WTC11 (cell line): ENCODE measurements around the gene CD2. TPM values are rescaled to one million over a fixed set of nuclear protein-coding genes. Genes with fewer than 3 reads are reported as not detected.

Source experiments
- ATAC-seq: fragments of 200-7000 bp; cut with Tn5 transposase; 2 replicates; pipeline ENCODE4 v1.10.0; 2021; ENCODE audit warnings: mild to moderate bottlenecking, moderate library complexity
- CTCF ChIA-PET: fragments of 300-600 bp; sonication (Branson Sonifier 250); formaldehyde crosslinking; loops from one replicate; lab custom pipeline; 2021; ENCODE audit warnings: antibody characterized with exemption; lab: Charles Lee
- POLR2A ChIA-PET: fragments of 350-600 bp; sonication (Branson Sonifier 250); formaldehyde crosslinking; loops from one replicate; lab custom pipeline; 2021; ENCODE audit warnings: antibody characterized with exemption; lab: Charles Lee
- DNase-seq: peaks from one replicate; pipeline ENCODE4 v3.0.0; 2021; ENCODE audit warnings: low spot score
- H3K27ac Mint-ChIP-seq: 2 replicates; pipeline ENCODE4 v1.8.0; 2021; ENCODE audit warnings: mixed read lengths
- H3K27me3 Mint-ChIP-seq: 2 replicates; pipeline ENCODE4 v1.8.0; 2021; ENCODE audit warnings: low read depth, mild to moderate bottlenecking, moderate library complexity, mixed read lengths
- H3K36me3 Mint-ChIP-seq: 2 replicates; pipeline ENCODE4 v1.8.0; 2021; ENCODE audit warnings: mixed read lengths
- H3K4me1 Mint-ChIP-seq: 2 replicates; pipeline ENCODE4 v1.8.0; 2022; ENCODE audit warnings: mixed read lengths
- H3K4me3 Mint-ChIP-seq: 2 replicates; pipeline ENCODE4 v1.8.0; 2021; ENCODE audit warnings: mild to moderate bottlenecking, moderate library complexity, mixed read lengths
- H3K9me3 Mint-ChIP-seq: 2 replicates; pipeline ENCODE4 v1.8.0; 2021; ENCODE audit warnings: mixed read lengths
- CBFB ChIP-seq: sonication (generic); formaldehyde crosslinking; IDR thresholded peaks from 2 replicates; pipeline ENCODE4 v1.8.1; 2022; ENCODE audit warnings: mild to moderate bottlenecking, low read depth, missing genetic modification reagents
- ESRRA ChIP-seq: sonication (generic); formaldehyde crosslinking; IDR thresholded peaks from 2 replicates; pipeline ENCODE4 v1.8.1; 2022; ENCODE audit warnings: mild to moderate bottlenecking, missing genetic modification reagents, borderline replicate concordance
- FOXJ3 ChIP-seq: sonication (generic); formaldehyde crosslinking; IDR thresholded peaks from 2 replicates; pipeline ENCODE4 v1.9.0; 2021; ENCODE audit warnings: missing genetic modification reagents, mild to moderate bottlenecking, borderline replicate concordance
- FOXP4 ChIP-seq: sonication (generic); formaldehyde crosslinking; IDR thresholded peaks from 2 replicates; pipeline ENCODE4 v1.8.0; 2022; ENCODE audit warnings: mild to moderate bottlenecking, missing genetic modification reagents
- HMGA2 ChIP-seq: fragments of 250-450 bp; sonication (Bioruptor Pico); IDR thresholded peaks from 2 replicates; pipeline ENCODE4 v1.4.0; 2021; ENCODE audit warnings: mild to moderate bottlenecking, moderate library complexity
- IRF1 ChIP-seq: sonication (generic); formaldehyde crosslinking; IDR thresholded peaks from 2 replicates; pipeline ENCODE4 v1.8.0; 2023; ENCODE audit warnings: missing genetic modification reagents
- MXD4 ChIP-seq: fragments of 250-450 bp; sonication (Bioruptor Pico); IDR thresholded peaks from 2 replicates; pipeline ENCODE4 v1.8.0; 2021; ENCODE audit warnings: mild to moderate bottlenecking, moderate library complexity, borderline replicate concordance
- MYBL2 ChIP-seq: sonication (generic); formaldehyde crosslinking; IDR thresholded peaks from 2 replicates; pipeline ENCODE4 v1.8.1; 2023; ENCODE audit warnings: mild to moderate bottlenecking, moderate library complexity, missing genetic modification reagents
- NR1H2 ChIP-seq: sonication (generic); formaldehyde crosslinking; IDR thresholded peaks from 2 replicates; pipeline ENCODE4 v1.9.0; 2021; ENCODE audit warnings: mild to moderate bottlenecking, moderate library complexity, missing genetic modification reagents
- PRDM15 ChIP-seq: sonication (generic); formaldehyde crosslinking; IDR thresholded peaks from 2 replicates; pipeline ENCODE4 v1.8.0; 2022; ENCODE audit warnings: missing genetic modification reagents
- SMAD3 ChIP-seq: sonication (generic); formaldehyde crosslinking; IDR thresholded peaks from 2 replicates; pipeline ENCODE4 v1.8.0; 2022; ENCODE audit warnings: missing genetic modification reagents, mild to moderate bottlenecking, borderline replicate concordance
- SOX15 ChIP-seq: fragments of 250-450 bp; sonication (Bioruptor Pico); IDR thresholded peaks from 2 replicates; pipeline ENCODE4 v1.9.0; 2021; ENCODE audit warnings: mild to moderate bottlenecking
- TEAD1 ChIP-seq: sonication (generic); formaldehyde crosslinking; IDR thresholded peaks from 2 replicates; pipeline ENCODE4 v1.8.0; 2022; ENCODE audit warnings: mild to moderate bottlenecking, missing genetic modification reagents
- ZNF121 ChIP-seq: sonication (generic); formaldehyde crosslinking; IDR thresholded peaks from 2 replicates; pipeline ENCODE4 v1.8.0; 2023; ENCODE audit warnings: missing genetic modification reagents
- ZNF138 ChIP-seq: sonication (generic); formaldehyde crosslinking; conservative IDR thresholded peaks from 2 replicates; pipeline ENCODE4 v1.8.1; 2022; ENCODE audit warnings: mild to moderate bottlenecking, moderate library complexity, missing genetic modification reagents
- ZNF263 ChIP-seq: sonication (generic); formaldehyde crosslinking; IDR thresholded peaks from 2 replicates; pipeline ENCODE4 v1.8.1; 2022; ENCODE audit warnings: low read depth, mild to moderate bottlenecking, moderate library complexity, missing genetic modification reagents
- ZNF317 ChIP-seq: sonication (generic); formaldehyde crosslinking; IDR thresholded peaks from 2 replicates; pipeline ENCODE4 v1.8.1; 2023; ENCODE audit warnings: low read depth, mild to moderate bottlenecking, moderate library complexity, missing genetic modification reagents, borderline replicate concordance
- ZNF423 ChIP-seq: fragments of 250-450 bp; sonication (Bioruptor Pico); IDR thresholded peaks from 2 replicates; pipeline ENCODE4 v2.1.2; 2022; ENCODE audit warnings: mild to moderate bottlenecking, moderate library complexity
- ZSCAN18 ChIP-seq: fragments of 250-450 bp; sonication (Bioruptor Pico); IDR thresholded peaks from 2 replicates; pipeline ENCODE4 v2.1.2; 2022; ENCODE audit warnings: mild to moderate bottlenecking, moderate library complexity
- total RNA-seq: library from RNA; stranded (reverse); gene quantifications from 3 replicates; pipeline ENCODE4 v1.2.3, GENCODE V29; 2021
- TF ChIP-seq, protein P1 (sequence below): sonication (generic); formaldehyde crosslinking; IDR thresholded peaks from 2 replicates; pipeline ENCODE4 v1.8.1; 2023; ENCODE audit warnings: mild to moderate bottlenecking, missing genetic modification reagents, moderate library complexity
- TF ChIP-seq, protein P2 (sequence below): sonication (generic); formaldehyde crosslinking; IDR thresholded peaks from 2 replicates; pipeline ENCODE4 v1.8.1; 2023; ENCODE audit warnings: mild to moderate bottlenecking, missing genetic modification reagents, moderate library complexity

CD2 gene
- total RNA-seq, 1 experiment from 2014 or later: 0.13 TPM

DNA sequence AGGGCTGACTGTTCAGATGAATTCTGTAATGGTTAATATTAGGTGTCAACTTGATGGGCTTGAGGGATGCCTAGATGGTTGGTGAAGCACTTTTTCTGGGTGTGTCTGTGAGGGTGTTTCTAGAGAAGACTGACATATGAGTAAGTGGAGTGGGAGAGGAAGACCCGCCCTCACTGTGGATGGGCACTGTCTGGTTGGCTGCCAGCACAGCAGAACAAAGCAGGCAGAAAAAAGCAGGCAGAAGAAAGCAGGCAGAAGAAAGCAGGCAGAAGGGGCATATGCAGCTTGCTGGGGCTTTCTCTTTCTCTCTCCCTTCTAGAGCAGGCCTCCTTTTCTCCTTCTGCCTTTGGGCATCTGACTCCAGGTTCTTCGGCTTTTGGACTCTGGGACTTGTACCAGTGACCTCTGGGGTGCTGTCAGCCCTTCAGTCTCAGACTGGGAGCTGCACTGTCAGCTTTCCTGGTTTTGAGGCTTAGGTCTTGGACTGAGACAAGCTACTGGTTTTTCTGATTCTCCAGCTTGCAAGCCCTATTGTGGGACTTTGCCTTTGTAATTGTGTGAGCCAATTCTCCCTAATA lies 42.9 kb upstream of the CD2 start (continued):
- TF ChIP-seq ZNF263 (CRISPR knock-in tag) (no peak), FOXJ3 (CRISPR knock-in tag) (no peak), IRF1 (no peak), MYBL2 (CRISPR knock-in tag) (no peak), SMAD3 (no peak)

DNA sequence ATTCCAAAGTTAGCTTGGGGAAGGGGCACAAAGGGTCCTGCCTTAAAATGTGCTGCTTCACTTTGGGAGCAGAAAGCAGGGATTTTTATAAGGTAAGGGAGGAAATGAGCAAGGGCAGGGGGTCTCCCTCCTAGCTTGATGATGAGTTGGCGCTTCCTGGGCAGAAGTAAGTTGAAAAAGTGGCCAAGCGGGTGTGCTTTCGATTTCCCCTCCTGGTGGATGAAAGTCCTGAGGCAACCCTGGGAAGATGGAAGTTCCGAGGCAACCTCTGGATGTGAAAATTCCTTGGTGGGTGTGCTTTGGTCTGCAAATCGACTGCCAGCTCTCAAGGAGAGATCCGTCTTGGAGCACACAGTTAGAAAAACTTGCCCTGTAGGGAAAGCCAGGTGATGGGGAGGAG lies 41.7 kb upstream of the CD2 start:
- Mint-ChIP-seq H3K4me3 (peak overlapping the region; percentile 44), H3K36me3 (peaks cover 20% of the 10 kb centered on the region), H3K4me1 (peaks cover 60% of the 10 kb centered on the region), H3K27me3 (no peaks in the 10 kb centered on the region; the same call in 1 of the 2 replicates), H3K9me3 (peaks cover 31% of the 10 kb centered on the region), H3K27ac (peak overlapping the region; percentile 96)
- ChIA-PET CTCF (interaction anchor here (0.6 to 1.4 kb wide), 6 partner anchors 13 to 138 kb away, joined by 3 to 6 read pairs (median 4); no protein-coding TSS in a partner anchor), POLR2A (no interaction called here)
- DNase-seq (peak; percentile 20), ATAC-seq (peak; percentile 75)
- TF ChIP-seq, protein P1, sequence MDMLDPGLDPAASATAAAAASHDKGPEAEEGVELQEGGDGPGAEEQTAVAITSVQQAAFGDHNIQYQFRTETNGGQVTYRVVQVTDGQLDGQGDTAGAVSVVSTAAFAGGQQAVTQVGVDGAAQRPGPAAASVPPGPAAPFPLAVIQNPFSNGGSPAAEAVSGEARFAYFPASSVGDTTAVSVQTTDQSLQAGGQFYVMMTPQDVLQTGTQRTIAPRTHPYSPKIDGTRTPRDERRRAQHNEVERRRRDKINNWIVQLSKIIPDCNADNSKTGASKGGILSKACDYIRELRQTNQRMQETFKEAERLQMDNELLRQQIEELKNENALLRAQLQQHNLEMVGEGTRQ (CRISPR knock-in tag): 0 out of 2 replicates have a peak, but pooled peaks have one; percentile 4
- TF ChIP-seq CBFB (CRISPR knock-in tag) (no peak), ZNF423 (CRISPR knock-in tag) (0 out of 2 replicates have a peak, but pooled peaks have one; percentile 32), NR1H2 (CRISPR knock-in tag) (no peak)

DNA sequence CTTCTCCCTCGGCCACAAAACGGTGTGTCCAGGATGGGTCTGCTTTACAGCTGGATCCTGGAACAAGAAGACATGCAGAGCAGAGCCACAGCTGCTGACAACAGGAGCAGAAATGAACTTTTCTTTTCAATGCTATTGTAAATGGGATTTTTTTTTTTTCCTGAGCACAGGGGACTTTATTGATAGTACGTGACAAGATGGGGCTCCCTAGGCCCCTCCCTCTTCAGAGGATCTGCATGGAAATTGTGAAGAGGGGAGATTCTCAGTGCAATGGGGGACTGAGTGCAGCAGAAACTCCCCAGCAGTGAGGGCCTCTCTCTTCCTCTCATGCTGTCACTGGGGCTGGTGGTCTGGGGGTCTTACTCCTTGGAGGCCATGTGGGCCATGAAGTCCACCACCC lies 40.8 kb upstream of the CD2 start:
- Mint-ChIP-seq H3K9me3 (peaks cover 33% of the 10 kb centered on the region), H3K36me3 (peaks cover 24% of the 10 kb centered on the region), H3K4me1 (peaks cover 53% of the 10 kb centered on the region), H3K4me3 (no peak overlapping the region), H3K27ac (peak overlapping the region; percentile 96), H3K27me3 (no peaks in the 10 kb centered on the region; the same call in 1 of the 2 replicates)
- ChIA-PET CTCF (interaction anchor here (0.9 to 1.3 kb wide), 2 partner anchors 41 to 221 kb away, joined by 3 to 4 read pairs; no protein-coding TSS in a partner anchor), POLR2A (no interaction called here)
- ATAC-seq (no peak), DNase-seq (no peak)
- TF ChIP-seq ZNF317 (CRISPR knock-in tag): no peak
- TF ChIP-seq, protein P2, sequence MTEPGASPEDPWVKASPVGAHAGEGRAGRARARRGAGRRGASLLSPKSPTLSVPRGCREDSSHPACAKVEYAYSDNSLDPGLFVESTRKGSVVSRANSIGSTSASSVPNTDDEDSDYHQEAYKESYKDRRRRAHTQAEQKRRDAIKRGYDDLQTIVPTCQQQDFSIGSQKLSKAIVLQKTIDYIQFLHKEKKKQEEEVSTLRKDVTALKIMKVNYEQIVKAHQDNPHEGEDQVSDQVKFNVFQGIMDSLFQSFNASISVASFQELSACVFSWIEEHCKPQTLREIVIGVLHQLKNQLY (CRISPR knock-in tag): no peak
- no peak for TF ChIP-seq ESRRA (CRISPR knock-in tag)
- TF ChIP-seq HMGA2 (CRISPR knock-in tag): no peak
- no peak for TF ChIP-seq ZNF263 (CRISPR knock-in tag)
- TF ChIP-seq, protein P1 (CRISPR knock-in tag): no peak
- no peak for TF ChIP-seq FOXP4 (CRISPR knock-in tag)
- no peak for TF ChIP-seq SOX15 (CRISPR knock-in tag)
- TF ChIP-seq TEAD1 (CRISPR knock-in tag): no peak
- no peak for TF ChIP-seq ZNF138 (CRISPR knock-in tag)
- no peak for TF ChIP-seq MXD4 (CRISPR knock-in tag)
- no peak for TF ChIP-seq NR1H2 (CRISPR knock-in tag)
- TF ChIP-seq ZSCAN18 (CRISPR knock-in tag): no peak
- TF ChIP-seq ZNF121 (CRISPR knock-in tag): no peak
- no peak for TF ChIP-seq PRDM15
